Gastrocnemius medialis (tissue), 4 donors: ENCODE measurements around the gene LRRC8E.

ENCODE experiments used
- POLR2A ChIP-seq, 2 donors: fragments of 450-650 bp; IDR thresholded peaks; one replicate each; pipeline ENCODE4 v1.6.1; 2017; ENCODE audit warnings: antibody characterized with exemption in 2 of 2, mild to moderate bottlenecking in 2 of 2, moderate library complexity in 2 of 2
- TF ChIP-seq, protein P1 (sequence below), 5 experiments: fragments of 450-650 bp in 3 of 5; fragments of 200-600 bp in 2 of 5; sonication (generic) in 2 of 5; IDR thresholded peaks in 4 of 5; conservative IDR thresholded peaks in 1 of 5; 1 replicate in 4 of 5; 2 replicates in 1 of 5; pipeline ENCODE4 v1.5.1; 2016 to 2019; ENCODE audit warnings: antibody characterized with exemption in 5 of 5, mild to moderate bottlenecking in 3 of 5, moderate library complexity in 3 of 5

DNA sequence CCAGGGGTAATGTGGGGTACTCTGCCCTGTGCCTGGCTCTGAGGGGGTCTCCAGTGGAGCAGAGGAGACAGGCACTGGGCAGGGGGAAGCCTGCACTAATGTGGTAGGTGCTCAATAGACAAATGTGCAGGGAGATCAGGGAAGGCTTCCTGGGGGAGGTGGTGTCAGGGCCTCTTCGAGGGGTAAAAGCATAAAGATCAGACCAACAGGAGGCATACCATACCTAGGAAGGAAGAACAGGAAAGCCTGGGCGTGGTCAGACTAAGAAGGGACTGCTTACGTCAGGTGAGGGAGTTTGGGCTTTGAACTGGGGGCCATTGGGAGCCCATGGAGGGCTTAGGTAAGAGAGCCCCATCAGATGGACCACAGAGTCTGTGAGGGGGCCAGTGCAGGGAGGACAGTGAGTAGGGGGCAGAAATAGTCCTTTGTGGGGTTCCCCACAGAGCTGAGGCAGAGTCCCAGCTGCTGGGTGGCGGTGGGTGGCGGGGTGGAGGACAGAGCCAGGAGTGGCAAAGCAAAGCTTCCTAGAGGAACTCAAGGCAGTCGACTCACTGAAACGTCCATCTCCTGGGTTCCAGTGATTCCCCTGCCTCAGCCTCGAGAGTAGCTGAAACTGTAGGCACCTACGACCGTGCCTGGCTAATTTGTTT lies 22.9 kb upstream of the LRRC8E start:
- TF ChIP-seq, protein P1, sequence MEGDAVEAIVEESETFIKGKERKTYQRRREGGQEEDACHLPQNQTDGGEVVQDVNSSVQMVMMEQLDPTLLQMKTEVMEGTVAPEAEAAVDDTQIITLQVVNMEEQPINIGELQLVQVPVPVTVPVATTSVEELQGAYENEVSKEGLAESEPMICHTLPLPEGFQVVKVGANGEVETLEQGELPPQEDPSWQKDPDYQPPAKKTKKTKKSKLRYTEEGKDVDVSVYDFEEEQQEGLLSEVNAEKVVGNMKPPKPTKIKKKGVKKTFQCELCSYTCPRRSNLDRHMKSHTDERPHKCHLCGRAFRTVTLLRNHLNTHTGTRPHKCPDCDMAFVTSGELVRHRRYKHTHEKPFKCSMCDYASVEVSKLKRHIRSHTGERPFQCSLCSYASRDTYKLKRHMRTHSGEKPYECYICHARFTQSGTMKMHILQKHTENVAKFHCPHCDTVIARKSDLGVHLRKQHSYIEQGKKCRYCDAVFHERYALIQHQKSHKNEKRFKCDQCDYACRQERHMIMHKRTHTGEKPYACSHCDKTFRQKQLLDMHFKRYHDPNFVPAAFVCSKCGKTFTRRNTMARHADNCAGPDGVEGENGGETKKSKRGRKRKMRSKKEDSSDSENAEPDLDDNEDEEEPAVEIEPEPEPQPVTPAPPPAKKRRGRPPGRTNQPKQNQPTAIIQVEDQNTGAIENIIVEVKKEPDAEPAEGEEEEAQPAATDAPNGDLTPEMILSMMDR (IDR thresholded peaks at IDR 0.05 in 4 of 5, conservative IDR thresholded peaks at IDR 0.05 in 1 of 5), result no peak
- TF ChIP-seq POLR2A (IDR thresholded peaks at IDR 0.05), result no peak
